Neural progenitor cell (in vitro differentiated cells): Measurements from ENCODE around the gene S100A9.

ENCODE experiments used
- EZH2 ChIP-seq: fragments of 200-600 bp; sonication (generic); IDR thresholded peaks from 2 replicates; pipeline ENCODE4 v1.6.1; 2017; ENCODE audit warnings: antibody characterized with exemption, mild to moderate bottlenecking, moderate library complexity
- EZH2phosphoT487 ChIP-seq: fragments of 200-600 bp; sonication (generic); IDR thresholded peaks from 2 replicates; pipeline ENCODE4 v1.6.1; 2017; ENCODE audit warnings: antibody characterized with exemption
- TF ChIP-seq, protein P1 (sequence below): fragments of 200-600 bp; sonication (generic); IDR thresholded peaks from 2 replicates; pipeline ENCODE4 v1.5.1; 2017; ENCODE audit warnings: antibody characterized with exemption, mild to moderate bottlenecking

DNA sequence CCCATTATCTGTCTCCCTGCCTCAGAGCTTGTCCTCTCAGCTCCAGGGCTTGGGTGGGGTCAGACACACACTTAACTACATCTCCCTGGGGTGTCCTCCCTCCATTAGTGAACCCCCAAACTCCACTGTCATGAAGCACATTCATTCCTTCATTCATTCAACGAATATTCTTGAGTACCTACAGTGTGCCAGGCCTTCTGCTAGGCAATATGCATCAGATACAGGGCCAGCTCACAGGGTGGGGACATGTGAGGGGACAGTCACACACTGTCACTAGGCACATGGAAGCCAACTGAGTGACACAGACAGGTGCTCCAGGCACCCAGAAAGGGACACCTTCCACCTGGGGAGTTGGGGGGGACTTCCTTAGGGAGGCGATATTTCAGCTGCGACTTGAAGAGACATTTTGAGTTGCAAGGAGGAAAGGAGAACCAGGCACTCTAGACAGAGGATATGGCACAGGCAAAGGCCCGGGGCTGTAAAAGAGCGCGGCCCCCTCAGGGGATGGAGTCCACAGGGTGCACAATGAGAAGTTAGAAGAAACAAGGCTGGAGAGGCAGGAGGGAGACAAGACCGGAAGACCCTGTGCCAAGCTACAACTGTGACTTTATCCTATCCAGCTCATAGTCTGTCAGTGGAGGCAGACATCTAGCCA lies 41.9 kb downstream of the S100A9 start:
- TF ChIP-seq, protein P1, sequence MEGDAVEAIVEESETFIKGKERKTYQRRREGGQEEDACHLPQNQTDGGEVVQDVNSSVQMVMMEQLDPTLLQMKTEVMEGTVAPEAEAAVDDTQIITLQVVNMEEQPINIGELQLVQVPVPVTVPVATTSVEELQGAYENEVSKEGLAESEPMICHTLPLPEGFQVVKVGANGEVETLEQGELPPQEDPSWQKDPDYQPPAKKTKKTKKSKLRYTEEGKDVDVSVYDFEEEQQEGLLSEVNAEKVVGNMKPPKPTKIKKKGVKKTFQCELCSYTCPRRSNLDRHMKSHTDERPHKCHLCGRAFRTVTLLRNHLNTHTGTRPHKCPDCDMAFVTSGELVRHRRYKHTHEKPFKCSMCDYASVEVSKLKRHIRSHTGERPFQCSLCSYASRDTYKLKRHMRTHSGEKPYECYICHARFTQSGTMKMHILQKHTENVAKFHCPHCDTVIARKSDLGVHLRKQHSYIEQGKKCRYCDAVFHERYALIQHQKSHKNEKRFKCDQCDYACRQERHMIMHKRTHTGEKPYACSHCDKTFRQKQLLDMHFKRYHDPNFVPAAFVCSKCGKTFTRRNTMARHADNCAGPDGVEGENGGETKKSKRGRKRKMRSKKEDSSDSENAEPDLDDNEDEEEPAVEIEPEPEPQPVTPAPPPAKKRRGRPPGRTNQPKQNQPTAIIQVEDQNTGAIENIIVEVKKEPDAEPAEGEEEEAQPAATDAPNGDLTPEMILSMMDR: no peak
- TF ChIP-seq EZH2phosphoT487: no peak
- TF ChIP-seq EZH2: no peak
